ENCODE measurements around the gene LRRC38.
"Not testable (repeated sequence)": the region's sequence is repeated elsewhere in the genome, so short reads cannot be mapped to it uniquely, and the experiment has no call there.

LRRC38 gene, protein sequence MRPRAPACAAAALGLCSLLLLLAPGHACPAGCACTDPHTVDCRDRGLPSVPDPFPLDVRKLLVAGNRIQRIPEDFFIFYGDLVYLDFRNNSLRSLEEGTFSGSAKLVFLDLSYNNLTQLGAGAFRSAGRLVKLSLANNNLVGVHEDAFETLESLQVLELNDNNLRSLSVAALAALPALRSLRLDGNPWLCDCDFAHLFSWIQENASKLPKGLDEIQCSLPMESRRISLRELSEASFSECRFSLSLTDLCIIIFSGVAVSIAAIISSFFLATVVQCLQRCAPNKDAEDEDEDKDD

DNA sequence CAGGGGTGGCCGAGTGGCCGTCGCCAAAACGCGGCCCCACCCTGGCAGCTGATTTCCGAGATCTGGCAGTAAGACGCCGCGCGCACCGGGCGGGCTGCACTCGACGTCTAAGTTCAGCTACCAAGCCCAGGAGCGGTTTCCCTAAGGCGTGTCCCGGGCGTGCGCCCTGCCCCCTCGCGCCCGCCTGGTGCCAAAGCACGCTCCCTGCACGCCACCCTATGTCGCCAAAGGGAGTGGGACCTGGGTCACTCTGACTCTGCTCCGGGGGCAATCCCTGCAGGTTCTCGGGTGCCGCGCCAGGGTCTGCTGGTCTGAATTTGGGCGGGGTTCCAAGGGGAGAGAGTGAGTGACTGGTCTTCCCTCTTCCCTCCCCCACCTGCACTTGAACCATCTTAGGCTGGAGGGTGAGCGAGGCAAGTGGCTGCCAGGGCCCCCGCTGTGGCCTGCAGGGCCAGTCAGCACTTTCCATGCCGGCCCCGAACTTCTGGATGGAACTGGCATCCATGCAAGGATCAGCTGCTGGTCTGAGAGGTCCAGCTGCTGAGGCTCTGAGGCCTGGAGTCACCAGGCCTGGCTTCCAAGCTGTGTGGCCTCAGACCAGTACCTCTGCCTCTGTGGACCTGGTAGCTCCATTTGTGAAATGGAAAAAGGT is at the start of gene LRRC38:
LRRC38 (minus strand) TSS at position 109 of the 652 bp plus-strand sequence. CDS start 410 bp downstream, outside the sequence.
- no peak for DNase-seq

DNA sequence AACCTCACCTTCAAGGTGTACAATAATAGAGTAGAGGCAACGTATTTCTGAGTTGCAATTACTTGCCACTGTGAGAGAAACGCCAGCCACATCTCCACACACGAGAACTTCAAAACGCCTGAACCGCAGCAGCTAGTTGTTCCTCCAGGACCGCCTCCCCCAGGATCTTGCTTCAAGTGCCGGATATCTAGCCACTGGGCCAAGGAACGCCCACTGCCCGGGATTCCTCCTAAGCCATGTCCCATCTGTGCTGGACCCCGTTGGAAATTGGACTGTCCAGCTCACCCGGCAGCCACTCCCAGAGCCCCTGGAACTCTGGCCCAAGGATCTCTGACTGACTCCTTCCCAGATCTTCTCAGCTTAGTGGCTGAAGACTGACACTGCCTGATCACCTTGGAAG is 49.2 kb upstream of the LRRC38 start:
- not testable (repeated sequence) for DNase-seq

DNA sequence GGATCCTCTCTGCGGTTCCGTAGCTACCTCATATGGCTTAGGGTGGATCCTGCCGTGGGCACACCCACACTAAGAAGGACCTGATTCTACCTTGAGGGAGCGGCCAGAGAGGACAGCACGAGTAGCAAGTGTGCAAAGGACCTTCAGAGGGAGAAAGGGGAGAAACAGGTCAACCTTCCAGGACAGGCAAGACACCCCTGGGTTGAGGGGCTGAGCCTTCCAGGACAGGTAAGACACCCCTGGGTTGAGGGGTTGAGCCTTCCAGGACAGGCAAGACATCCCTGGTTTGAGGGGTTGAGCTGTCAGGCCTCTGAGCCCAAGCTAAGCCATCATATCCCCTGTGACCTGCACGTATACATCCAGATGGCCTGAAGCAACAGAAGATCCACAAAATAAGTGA is 46.7 kb upstream of the LRRC38 start:
- DNase-seq = no peak

DNA sequence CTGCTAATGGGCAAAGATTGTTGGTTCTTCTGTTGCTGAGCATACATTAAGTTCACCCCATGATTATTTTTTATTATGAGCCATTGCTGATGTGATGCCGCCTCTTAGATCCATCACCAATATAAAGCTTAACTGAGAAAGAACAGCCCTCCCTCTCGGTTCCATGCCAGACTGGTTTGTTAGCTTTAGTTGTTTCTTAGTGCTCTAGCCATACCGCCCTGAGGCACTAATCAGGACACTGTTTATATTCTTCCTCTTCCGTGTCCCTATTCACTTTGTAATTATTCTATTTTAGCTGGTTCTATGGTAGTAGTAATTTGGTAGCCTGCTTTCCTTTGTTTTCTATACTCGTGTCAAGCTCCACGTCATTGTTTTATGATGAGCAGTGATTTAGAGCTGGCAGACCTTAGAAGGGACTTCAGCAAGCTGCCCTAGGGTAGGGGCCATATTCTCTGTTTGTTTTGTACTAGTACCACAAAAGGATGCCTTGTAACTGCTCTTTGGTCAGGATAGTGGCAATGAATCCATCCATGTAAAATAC is 42.5 kb upstream of the LRRC38 start:
- no peak for DNase-seq

DNA sequence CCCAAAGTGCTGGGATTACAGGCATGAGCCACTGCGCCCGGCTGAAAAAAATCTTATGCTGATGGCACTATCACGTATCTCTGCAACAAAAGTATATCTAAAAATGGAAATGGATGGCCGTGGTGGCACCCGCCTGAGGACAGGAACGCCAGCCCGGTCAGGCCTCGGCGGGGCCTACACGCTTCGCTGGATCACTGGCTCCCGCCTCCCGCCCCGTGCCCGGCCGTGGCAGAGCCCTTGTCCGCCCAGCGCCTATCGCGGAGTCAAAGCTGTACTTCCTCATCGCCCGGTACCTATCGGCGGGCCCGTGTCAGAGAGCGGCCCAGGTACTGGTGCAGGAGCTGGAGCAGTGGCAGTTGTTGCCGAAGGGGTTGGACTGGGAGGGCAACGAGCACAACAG is 41.0 kb upstream of the LRRC38 start:
- DNase-seq = no peak

DNA sequence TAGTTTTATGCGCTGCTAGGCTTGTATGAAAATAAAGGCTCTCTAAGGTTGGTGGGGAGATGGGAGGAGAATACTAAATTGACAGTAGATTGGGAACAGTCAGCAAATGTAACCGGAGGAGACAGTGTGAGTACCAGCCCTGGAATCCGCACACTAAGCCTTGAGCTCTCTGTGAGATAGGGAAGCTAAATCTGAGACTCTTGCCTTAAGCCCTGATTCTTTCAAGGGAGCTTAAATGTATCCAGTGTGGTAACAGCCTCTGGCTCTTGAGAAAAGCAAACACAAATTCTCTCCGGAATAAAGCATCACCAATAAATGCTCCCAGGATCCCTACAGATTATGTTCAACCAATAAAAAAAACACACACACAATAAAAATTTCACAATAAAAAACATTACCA is 36.9 kb upstream of the LRRC38 start:
- DNase-seq = no peak

DNA sequence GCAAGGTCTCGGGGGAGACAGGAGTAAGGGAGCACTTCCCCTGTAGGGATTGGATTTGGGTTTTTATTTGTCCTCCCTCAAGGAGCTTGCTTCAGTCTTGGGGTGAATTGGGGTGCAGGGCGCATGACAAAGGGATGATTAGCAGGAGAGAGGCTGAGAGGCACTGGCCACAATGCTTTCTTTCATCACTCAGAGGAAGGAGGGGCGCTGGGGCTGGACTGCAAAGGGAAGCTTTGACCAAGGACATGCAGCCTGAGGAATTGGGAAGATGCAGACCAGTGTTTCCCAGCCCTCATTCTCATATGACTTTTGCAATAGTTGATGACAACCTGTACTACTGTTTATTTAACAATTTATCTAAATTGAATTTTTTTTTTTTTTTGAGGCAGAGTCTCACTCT is 35.7 kb upstream of the LRRC38 start:
- DNase-seq = no peak

DNA sequence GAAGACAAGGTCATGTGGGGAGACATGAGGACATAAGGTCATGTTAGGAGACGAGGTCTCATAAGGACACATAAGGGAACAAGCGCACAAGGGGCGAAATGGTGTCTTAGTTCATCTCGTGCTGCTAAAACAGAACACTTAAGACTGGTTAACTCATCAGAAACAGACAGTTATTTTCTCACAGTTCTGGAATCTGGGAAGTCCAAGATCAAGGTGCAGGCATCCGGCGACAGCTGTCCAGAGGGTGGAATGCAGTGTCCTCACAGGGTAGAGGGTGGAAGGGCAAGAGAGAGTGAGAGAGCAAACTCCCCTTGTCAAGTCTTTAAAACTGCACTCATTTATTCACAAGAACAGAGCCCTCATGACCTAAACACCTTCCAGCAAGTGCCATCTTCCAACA is 35.2 kb upstream of the LRRC38 start:
- DNase-seq = no peak

DNA sequence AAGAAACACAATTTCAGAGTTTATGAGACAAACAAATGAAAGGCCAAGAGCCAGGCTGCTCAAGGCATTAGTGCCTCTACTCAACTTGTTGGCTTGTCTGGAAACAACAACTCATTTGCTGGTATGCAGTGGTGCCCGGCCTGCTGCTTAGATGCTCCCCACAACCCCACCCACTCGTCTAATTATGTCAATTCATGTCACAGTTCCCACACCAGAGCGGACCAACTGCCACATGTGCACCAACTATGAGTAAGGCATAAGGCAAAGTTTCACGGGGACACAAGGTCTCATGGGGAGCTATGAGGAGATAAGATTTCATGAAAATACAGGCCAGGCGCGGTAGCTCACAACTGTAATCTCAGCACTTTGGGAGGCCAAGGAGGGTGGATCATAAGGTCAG is 34.5 kb upstream of the LRRC38 start:
- no peak for DNase-seq

DNA sequence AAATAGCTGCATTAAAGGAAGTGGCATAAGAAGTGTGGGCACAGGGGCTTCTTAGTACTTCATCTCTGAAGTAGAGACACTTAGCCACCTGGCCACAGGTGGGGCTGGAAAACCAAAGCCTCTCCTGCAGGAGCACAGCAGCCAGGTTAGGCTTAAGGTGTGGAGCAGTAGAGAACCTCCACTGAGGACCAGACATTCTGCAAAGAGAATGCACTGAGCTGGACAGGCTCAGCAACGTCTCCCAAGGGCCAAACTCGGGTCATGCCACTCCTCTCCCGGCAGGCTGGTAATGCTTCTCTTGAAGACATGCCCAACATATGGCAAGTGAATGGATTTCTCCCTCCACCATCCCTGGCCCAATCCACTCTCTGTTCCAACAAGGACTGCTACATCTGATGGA is 33.0 kb upstream of the LRRC38 start:
- DNase-seq = no peak

DNA sequence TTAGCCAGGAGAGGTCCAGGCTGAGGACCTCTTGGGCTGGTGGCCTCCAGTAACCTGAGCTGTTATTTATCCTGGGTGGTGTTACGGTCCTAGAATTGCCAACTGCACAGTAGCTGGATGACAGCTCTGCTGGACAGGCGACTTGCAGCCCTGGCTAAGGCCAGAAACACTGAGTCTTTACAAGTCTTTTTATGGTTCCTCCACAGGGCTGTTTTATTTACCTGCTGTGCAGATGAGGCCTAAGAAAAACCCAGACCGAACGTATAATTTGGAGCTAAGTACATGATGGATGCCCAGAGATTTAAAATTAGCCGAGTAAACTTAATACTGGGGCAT is 30.4 kb upstream of the LRRC38 start:
- no peak for DNase-seq

DNA sequence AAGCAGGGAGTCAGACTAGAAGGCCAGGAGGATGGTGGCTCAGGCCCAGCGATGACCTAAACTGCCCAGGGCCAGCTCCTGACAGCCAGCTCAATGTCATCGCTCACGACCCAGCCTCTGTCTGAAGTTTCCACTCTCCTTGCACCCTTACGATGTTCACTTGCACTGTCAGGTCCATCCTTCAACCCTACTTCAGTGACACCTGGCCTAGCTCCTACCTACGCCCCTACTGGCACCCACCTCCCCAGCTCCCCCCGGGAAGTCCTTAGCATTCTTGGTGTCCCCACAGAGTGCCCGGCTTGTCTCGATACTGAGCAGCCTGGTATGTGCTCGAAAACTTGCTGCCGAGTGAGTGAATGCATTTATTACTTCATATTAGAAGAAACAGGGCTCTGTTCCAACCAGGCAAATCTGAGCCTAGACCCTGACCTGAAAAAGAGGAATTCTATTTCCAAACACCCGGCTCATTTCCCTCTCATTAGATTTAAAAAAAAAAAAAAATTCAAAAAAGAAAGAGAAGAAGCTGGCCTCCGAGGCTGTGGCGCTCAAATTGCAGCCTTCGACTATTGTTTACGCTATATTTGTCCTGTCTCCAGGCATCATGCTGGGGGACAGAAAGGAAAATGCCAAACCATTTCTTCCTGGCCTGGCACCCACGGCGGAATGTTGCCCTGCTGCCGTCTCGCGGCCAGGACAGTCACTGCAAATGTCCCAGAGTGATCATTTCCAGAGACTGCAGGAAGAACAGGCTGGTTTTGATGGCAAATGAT is 29.8 kb upstream of the LRRC38 start:
- no peak for DNase-seq

DNA sequence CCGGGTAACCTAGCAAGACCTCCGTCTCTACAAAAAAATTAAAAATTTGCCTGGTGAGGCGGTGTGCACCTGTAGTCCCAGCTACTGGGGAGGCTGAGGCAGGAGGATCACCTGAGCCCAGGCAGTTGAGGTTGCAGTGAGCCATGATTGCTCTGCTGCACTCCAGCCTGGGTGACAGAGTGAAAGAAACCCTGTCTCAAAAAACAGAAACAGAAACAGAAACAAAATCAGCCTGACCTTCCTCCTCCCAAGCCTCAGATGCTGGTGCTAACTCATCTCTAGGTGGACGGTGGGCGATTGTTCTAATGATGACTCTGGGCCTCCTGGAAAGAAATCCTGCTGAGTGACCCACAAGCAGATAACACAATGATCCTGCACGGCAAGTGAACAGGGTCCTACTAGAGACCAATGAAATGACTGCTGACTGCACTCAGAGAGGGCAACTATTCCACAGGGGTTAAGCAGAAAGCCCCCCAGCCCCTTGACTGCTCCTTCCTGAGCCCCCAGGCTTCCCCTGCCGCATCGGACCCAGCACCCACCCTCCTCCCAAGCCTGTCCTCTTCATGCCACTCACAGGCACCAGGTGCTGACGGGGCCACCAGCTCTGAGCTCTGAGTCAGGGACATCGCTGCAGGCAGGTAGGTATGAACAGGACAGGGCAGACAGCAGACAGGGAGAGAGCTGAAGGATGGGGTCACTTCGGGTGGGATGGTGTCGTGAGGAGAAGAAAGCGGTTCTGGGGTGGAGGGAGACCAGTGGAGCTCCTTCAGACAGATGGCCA is 27.8 kb upstream of the LRRC38 start:
- DNase-seq = no peak

DNA sequence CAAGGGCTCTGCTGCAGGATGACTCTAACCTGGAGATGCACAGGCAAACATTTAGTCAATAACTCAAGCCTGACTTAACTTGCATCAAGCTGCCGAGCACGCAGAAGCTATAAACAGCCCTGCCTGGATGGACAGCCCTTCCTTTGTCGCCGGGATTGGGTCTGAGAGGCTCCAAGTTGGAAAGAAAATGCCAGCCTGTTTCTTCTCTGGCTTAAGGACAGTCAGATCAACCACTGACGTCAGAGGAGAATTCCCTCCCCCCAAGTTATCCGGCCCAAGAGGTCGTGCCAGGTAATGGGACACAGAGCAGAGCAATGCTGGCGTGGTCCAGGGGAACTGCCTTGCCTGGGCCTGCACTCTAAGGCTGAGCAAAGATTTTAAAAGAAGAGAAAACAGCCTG is 27.1 kb upstream of the LRRC38 start:
- no peak for DNase-seq

DNA sequence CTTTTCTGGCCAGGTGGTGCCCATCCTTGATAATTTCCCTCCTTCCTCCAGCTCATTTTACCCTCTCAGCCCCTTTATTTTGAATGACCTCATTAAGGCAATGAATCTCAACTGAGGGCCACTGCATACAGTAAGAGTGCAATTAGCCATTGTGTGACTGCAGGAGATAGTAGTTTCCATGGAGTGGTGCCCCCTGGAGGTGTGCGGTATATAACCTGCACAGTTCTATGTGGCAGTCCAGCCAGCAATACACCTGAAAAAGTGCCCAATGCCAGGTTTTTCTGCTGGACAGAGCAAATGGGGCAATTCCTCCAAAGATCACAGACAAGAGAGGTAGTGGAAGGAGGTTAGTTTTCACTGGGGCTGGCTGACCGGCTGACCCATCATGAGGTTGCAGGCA is 25.9 kb upstream of the LRRC38 start:
- DNase-seq = no peak

DNA sequence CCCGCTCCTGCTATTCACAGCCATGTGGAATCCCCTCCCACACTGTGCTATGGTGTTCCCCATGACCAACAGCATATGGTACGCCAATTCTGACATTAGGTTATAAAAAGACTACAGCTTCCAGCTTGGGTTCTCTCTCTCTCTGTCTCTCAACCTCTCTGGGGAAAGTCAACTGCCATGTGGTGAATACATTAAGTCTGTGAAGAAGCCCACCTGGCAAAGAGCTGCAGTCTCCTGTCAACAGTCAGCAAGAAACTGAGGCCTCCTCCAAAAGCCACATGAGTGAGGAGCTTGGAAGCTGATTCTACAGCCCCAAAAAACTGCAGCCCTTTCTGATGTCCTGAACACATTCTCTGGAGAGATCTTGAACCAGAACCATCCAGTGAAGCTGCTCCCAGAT is 25.0 kb upstream of the LRRC38 start:
- no peak for DNase-seq

DNA sequence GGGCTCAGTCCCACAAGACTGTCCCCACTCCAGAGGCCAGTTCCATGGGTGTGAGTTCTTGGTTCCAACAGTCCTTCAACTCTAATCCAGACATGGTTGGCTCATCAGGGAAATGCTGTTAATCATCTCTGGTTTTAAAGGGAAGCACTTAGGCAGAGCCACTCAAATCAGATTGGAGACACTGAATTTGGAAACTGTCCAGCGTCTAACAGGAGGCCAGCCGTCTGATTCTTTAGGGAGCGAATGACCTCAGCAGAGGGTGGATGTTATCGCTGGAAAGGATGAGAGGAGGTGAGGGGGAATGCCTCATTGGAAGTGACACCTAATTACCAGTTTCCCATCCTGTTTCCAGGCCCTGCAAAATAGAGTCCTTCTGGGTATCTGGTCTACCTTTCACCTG is 22.8 kb upstream of the LRRC38 start:
- no peak for DNase-seq

DNA sequence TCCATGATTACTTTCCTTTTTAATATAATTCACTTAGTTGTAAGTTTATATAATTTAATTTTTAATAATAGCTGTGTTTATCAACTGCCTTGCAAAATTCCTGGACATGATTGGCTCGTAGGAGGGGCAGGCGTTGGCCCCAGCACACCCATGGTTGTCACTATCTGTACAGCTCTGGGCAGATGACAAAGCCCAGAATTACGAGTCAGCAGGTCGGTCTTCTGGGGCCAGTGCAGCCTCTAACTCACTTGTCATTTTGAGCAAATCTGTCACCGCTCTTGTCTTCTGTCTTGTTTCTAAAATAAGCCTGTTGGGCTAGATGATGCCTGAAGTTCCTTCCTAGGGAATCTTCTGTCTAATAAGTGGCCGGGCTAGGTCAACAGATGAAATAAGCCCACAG is 21.4 kb upstream of the LRRC38 start:
- DNase-seq = no peak

DNA sequence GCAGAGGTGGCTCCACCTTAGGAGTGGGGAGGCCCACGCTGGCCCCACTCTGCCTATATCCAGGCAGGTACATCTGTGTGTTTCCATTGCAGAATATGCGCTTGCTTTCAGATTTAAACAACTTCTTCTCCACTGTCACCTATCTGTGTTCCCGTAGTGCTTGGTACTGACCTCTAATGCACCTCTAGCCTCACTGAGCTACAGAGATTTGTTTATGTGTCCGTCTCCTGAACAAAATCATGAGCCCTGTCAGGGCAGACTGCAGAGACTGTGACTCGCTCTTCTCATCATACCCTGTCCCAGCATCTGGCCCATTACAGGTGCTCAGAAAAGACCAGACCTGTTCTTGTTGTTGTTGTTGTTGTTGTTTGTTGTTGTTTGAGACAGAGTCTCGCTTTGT is 14.5 kb upstream of the LRRC38 start:
- no peak for DNase-seq

DNA sequence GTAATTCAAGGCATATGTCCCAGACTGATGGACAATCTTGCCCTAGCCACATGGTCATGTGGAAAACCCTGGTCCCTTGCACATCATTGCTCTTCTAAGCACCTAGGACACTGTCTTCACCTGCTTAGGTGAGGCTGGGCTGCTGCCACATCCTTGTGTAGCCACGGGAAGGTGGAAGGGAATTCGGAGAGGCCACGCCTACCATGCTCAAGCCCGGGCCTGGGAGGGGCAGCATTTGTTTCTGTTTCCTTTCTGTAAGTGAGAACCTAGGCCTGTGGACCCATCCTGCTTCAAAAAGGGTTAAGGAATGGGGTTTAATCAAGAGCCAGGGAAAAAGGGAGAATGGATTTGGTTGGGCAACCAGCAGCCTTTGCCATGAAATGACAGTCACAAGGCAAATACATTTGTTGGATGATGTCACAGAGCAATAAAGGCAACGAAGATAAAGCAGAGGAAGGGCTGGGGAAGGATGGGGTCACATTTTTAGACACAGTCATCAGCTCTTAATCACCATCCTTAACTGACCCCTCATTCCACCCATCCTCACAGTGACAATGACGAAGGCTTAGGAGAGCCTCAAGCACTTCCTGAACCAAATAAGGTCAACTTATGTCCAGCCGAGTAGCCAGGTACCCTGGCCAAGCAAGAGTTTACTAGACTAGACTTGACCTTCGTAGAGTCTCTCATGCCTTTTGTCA is 10.1 kb upstream of the LRRC38 start:
- DNase-seq = no peak

DNA sequence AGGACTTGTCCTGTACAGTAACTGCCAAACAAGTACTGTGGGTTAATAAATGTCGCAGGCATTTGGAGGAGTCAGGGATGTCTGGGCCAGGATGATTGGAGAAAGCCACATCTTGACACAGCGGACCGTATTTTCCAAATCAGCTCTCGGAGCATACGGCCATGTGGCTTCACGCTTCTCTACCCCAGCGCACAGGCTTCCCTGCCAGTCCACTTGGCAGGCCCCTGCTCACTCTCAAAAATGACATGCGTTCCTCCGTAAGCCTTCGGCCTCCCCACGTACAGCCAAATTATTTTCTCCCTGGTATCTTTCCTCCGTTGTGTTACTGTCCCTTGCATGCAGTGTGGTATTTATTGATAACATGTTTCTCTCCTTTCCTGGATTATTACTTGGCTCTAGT is 7.2 kb upstream of the LRRC38 start:
- no peak for DNase-seq

DNA sequence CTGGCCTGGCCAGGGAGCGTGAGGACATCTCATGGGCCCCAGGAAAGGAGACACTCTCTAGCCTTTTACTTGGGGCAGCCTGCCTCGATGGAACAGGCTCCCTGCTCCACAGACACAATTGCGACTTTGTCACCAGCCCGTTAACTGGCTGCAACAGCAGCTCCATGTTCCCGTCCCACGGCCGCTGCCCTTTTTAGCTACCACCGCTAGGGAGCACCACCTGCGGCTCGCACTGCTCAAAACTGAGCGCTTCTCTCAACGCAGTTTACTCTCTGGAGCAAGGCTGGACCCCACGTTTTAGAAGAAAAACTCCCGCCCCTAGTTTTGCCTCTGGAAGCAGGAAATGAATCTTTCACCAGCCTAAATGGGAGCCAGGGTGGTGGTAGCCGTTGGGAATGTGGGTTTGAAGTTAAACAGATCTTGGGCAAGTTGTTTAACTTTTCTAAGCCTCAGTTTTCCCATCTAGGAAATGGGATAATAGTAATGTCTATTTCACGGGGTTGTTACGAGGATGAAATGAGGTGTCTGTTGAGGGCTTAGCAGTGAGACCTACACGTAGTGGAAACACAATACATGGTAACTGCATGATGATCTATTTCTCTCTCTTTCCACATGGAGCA is 3.5 kb upstream of the LRRC38 start:
- no peak for DNase-seq

Measured in DMS153 (cell line).